GM13977 (cell line): ENCODE data around the gene KTN1.

Experiments used
- DNase-seq: peaks from one replicate; pipeline ENCODE4 v3.0.0; 2012; ENCODE audit warnings: low spot score
- CTCF ChIP-seq: IDR thresholded peaks from 2 replicates; pipeline ENCODE4 v1.5.1; 2012; ENCODE audit warnings: mild to moderate bottlenecking, control low read depth; ENCODE audit not compliant: insufficient read depth; ENCODE audit errors: extremely low read depth, missing control alignments
- in situ Hi-C: fragments of 300-500 bp; cut with MboI; formaldehyde crosslinking; loops from one replicate; pipeline ENCODE4 v1.12.0; 2022; ENCODE audit warnings: low sequenced_read_pairs, low pct_unique_long_range_greater_than_20kb, mixed read lengths, inconsistent platforms; ENCODE audit not compliant: unreplicated experiment

KTN1 gene

GRCh38 chr14:55605793-55606192 is 25.8 kb downstream of the KTN1 start:
- in situ Hi-C loops, result no loop called here
- TF ChIP-seq CTCF, result no peak
- no peak for DNase-seq

- in situ Hi-C loops, result no loop called here
- TF ChIP-seq CTCF, result no peak
- DNase-seq, result no peak
Measured at GRCh38 chr14:55607386-55607785, 27.4 kb downstream of the KTN1 start.

- TF ChIP-seq CTCF, result no peak
- in situ Hi-C loops, result no loop called here
- no peak for DNase-seq
Measured at GRCh38 chr14:55609681-55610080, 29.7 kb downstream of the KTN1 start.

GRCh38 chr14:55610713-55611370 is 30.8 kb downstream of the KTN1 start:
- DNase-seq, result no peak
- no peak for TF ChIP-seq CTCF
- in situ Hi-C loops, result no loop called here

- in situ Hi-C loops, result no loop called here
- no peak for TF ChIP-seq CTCF
- no peak for DNase-seq
Measured at GRCh38 chr14:55611859-55612258, 31.9 kb downstream of the KTN1 start.

GRCh38 chr14:55614304-55614703 is 34.3 kb downstream of the KTN1 start:
- in situ Hi-C loops, result no loop called here
- no peak for TF ChIP-seq CTCF
- no peak for DNase-seq

GRCh38 chr14:55620277-55620676 is 40.3 kb downstream of the KTN1 start:
- no peak for DNase-seq
- in situ Hi-C loops, result no loop called here
- TF ChIP-seq CTCF, result no peak
